ENCODE data around the gene INAFM1.
A peak's percentile ranks its signal among the peaks of the same experiment; 100 is the strongest.

The INAFM1 gene

GRCh38 chr19:47315125-47315821 lies 40.6 kb downstream of the INAFM1 start:
- no peak for TF ChIP-seq CTCF (conservative IDR thresholded peaks at IDR 0.05; ENCODE audit: low read depth, low read length)
- DNase-seq (ENCODE audit: low read depth) = peak; percentile 55

GRCh38 chr19:47316513-47316912 lies 41.8 kb downstream of the INAFM1 start:
- no peak for TF ChIP-seq CTCF (conservative IDR thresholded peaks at IDR 0.05; ENCODE audit: low read depth, low read length)
- H3K4me3 ChIP-seq (ENCODE audit: low read length) = no peak overlapping the region

More at GRCh38 chr19:47315125-47315821, 40.6 kb downstream of the INAFM1 start:
- no peak overlapping the region for H3K4me3 ChIP-seq (ENCODE audit: low read length)

GRCh38 chr19:47319923-47320871 lies 45.5 kb downstream of the INAFM1 start:
- H3K4me3 ChIP-seq (ENCODE audit: low read length) = no peak overlapping the region
- TF ChIP-seq CTCF (conservative IDR thresholded peaks at IDR 0.05; ENCODE audit: low read depth, low read length) = no peak
- DNase-seq (ENCODE audit: low read depth) = no peak

More at GRCh38 chr19:47316513-47316912, 41.8 kb downstream of the INAFM1 start:
- no peak for DNase-seq (ENCODE audit: low read depth)

DNA sequence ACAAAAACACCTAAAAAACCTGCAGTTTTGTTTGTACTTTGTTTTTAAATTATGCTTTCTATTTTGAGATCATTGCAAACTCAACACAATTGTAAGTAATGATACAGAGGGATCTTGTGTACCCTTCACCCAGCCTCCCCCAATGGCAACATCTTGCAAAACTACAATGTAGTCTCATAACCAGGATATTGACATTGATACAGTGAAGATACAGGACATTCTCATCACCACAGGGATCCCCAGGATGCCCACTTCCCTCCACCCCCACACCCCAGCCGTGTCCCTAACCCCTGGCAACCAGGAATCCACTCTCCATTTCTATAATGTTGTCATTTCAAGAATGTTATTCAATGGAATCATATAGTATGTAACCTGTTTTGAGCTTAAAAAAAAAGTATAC lies 46.9 kb downstream of the INAFM1 start:
- H3K4me3 ChIP-seq (ENCODE audit: low read length) = no peak overlapping the region
- DNase-seq (ENCODE audit: low read depth) = no peak
- TF ChIP-seq CTCF (conservative IDR thresholded peaks at IDR 0.05; ENCODE audit: low read depth, low read length) = no peak

DNA sequence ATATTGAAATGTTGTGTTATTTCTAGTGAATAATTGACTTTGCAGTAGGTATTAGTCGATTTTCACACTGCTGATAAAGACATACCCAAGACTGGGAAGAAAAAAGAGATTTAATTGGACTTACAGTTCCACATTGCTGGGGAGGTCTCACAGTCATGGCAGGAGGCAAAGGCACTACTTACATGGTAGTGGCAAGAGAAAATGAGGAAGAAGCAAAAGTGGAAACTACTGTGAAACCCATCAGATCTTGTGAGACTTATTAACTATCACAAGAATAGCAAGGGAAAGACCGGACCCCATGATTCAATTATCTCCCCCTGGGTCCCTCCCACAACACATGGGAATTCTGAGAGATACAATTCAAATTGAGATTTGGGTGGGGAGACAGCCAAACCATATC lies 47.4 kb downstream of the INAFM1 start:
- H3K4me3 ChIP-seq (ENCODE audit: low read length) = no peak overlapping the region
- no peak for TF ChIP-seq CTCF (conservative IDR thresholded peaks at IDR 0.05; ENCODE audit: low read depth, low read length)
- DNase-seq (ENCODE audit: low read depth) = no peak

- H3K4me3 ChIP-seq (ENCODE audit: low read length) = no peak overlapping the region
- no peak for DNase-seq (ENCODE audit: low read depth)
- TF ChIP-seq CTCF (conservative IDR thresholded peaks at IDR 0.05; ENCODE audit: low read depth, low read length) = no peak
Measured at GRCh38 chr19:47323409-47323808, 48.7 kb downstream of the INAFM1 start.

Data from retinal pigment epithelial cell (primary cell).